Activated T-cell treated with anti-CD3 and anti-CD28 coated beads, Interleukin-2, amount 50 U/mL, for 24 hours (primary cell): ENCODE measurements around the gene CLIP4.
A peak's percentile ranks its signal among the peaks of the same experiment; 100 is the strongest.

Experiments used
- DNase-seq: peaks from one replicate; pipeline ENCODE4 v3.0.0-alpha.2; 2020
- H3K27ac Mint-ChIP-seq: 2 replicates; pipeline ENCODE4 v1.8.0; 2020; ENCODE audit warnings: mild to moderate bottlenecking, mixed read lengths
- H3K27me3 Mint-ChIP-seq: 2 replicates; pipeline ENCODE4 v1.8.0; 2020; ENCODE audit warnings: mixed read lengths
- H3K36me3 Mint-ChIP-seq: 2 replicates; pipeline ENCODE4 v1.8.0; 2020; ENCODE audit warnings: low read depth, mixed read lengths
- H3K4me1 Mint-ChIP-seq: 2 replicates; pipeline ENCODE4 v1.8.0; 2020; ENCODE audit warnings: low read depth, mixed read lengths
- H3K4me3 Mint-ChIP-seq: 2 replicates; pipeline ENCODE4 v1.8.0; 2020; ENCODE audit warnings: mild to moderate bottlenecking, moderate library complexity, mixed read lengths
- H3K9me3 Mint-ChIP-seq: 2 replicates; pipeline ENCODE4 v1.8.0; 2020; ENCODE audit warnings: mixed read lengths

The CLIP4 gene, protein sequence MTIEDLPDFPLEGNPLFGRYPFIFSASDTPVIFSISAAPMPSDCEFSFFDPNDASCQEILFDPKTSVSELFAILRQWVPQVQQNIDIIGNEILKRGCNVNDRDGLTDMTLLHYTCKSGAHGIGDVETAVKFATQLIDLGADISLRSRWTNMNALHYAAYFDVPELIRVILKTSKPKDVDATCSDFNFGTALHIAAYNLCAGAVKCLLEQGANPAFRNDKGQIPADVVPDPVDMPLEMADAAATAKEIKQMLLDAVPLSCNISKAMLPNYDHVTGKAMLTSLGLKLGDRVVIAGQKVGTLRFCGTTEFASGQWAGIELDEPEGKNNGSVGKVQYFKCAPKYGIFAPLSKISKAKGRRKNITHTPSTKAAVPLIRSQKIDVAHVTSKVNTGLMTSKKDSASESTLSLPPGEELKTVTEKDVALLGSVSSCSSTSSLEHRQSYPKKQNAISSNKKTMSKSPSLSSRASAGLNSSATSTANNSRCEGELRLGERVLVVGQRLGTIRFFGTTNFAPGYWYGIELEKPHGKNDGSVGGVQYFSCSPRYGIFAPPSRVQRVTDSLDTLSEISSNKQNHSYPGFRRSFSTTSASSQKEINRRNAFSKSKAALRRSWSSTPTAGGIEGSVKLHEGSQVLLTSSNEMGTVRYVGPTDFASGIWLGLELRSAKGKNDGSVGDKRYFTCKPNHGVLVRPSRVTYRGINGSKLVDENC

DNA sequence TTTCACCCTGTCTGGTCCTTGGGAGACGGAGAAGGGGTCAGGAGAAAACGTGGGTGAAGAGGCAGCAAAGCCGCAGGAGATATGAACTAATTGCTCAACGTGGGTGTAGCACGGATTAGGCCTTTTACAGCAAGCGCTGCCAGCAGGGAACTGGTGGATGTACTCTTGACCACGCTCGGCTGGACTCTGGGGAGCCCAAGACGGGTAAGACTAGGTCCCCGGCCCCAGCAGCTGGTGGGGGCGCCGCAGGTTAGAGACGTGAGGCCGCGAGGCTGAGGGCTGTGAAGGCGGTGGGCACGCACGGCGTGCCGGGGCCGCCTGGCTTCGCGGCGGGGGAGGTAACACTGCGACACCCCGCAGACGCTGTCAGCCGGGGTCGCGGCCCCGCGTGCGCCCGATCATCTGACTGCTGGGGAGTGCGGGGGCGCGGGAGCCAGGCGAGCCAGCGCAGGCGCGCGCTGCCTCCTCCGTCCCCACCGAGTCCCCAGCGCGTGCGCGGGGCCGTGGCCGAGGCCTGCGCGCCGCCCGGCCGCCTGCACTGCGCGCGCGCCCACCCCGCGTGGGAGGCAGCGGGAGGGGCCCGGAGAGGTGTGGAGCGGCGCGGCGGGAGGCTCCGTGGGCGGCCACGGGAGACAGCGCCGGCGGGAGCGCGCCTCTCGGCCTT, at the start of gene CLIP4:
Gene CLIP4 (plus strand): TSS at position 470 of the 664 bp plus-strand sequence. CDS start 5,974 bp downstream, outside the sequence.
- H3K27me3 Mint-ChIP-seq: no peaks in the 10 kb centered on the region
- H3K4me1 Mint-ChIP-seq: peaks cover 56% of the 10 kb centered on the region

DNA sequence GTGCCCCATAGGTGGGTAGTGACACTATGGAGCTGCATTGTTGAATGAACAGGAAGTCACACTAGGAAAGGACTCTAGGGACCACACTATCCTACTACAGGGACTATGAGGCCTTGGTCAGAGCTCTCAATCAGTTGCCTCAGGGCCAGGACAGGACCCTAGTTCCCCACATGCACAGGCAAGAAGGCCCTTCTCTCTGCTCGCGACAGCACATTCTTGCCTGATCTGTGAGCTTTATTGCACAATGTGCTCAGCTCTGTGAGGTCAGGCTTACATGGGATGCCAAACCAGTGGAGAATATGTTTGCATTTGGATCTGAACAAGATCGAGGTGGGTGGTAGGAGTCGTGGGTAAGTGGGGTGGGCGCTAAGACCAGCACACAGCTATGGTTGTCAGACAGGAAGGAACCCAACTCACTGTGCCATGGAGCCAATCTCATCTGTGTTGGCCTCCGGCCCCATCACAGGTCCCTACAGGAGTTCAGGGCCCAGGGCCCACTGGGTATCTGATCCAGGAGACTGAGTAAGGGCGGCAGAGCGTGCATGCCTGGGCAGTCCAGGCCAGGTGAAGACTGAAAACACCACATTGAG, 48.8 kb upstream of the CLIP4 start:
- H3K27ac Mint-ChIP-seq: no peak overlapping the region
- no peaks in the 10 kb centered on the region for H3K27me3 Mint-ChIP-seq
- H3K4me3 Mint-ChIP-seq: no peak overlapping the region
- no peaks in the 10 kb centered on the region for H3K4me1 Mint-ChIP-seq
- no peak for DNase-seq
- H3K9me3 Mint-ChIP-seq: no peaks in the 10 kb centered on the region
- no peaks in the 10 kb centered on the region for H3K36me3 Mint-ChIP-seq

More for the DNA sequence above, at the start of gene CLIP4:
- Mint-ChIP-seq H3K27ac (peak within 1 kb of the TSS; percentile 94), H3K36me3 (peaks cover 18% of the 10 kb centered on the region), H3K4me3 (peak within 1 kb of the TSS; percentile 87), H3K9me3 (no peaks in the 10 kb centered on the region)
- DNase-seq: peak; percentile 84

DNA sequence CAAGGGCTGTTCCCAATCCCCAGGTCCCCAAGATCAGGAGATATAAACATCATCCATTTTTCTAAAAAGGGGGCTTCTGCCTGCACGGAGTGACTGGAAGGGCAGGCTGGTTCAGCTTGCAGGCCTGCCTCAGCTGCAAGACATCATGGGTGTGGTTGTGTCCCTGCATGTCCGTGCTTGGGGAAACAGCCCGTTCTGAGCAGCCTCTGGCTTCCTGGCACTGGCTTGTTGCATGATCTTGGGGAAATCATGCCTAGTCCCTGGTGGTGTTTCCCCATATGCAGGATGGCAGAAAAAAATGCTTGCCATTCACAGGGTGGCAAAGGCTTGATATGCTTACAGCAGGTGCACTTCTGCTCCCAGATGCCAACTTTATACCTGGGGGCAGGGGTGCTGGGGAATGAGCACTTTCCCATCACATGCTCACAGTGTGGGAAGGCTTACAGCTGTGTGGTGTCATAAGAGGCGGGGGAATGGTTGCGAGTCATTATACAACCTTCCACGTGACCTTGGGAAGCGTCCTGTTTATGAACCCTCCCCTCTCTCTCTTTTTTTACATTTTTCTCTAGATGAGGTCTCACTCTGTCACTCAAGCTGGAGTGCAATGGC, 48.1 kb upstream of the CLIP4 start:
- H3K4me1 Mint-ChIP-seq: no peaks in the 10 kb centered on the region
- DNase-seq: no peak
- H3K36me3 Mint-ChIP-seq: no peaks in the 10 kb centered on the region
- H3K27me3 Mint-ChIP-seq: no peaks in the 10 kb centered on the region
- no peak overlapping the region for H3K27ac Mint-ChIP-seq
- no peaks in the 10 kb centered on the region for H3K9me3 Mint-ChIP-seq
- H3K4me3 Mint-ChIP-seq: no peak overlapping the region

DNA sequence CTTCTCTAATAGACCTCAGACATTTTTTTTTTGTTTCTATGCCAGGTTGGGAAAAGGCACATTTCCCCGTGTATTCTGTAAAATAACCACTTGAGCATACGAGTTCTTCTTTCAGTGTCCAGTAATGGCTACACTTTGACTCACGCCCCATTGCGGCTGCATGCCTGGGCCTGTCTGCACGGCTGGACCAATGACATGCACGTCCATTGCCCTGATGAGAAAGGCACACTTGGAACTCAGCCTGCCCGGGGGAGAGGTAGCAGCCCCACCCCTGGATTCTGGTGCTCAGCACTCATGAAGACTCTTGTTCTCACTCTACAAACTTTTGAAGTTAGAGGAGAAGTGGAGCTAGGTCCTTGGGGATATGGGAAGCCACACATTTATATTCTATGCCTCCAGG, 46.7 kb upstream of the CLIP4 start:
- Mint-ChIP-seq H3K27ac (no peak overlapping the region), H3K4me3 (no peak overlapping the region), H3K36me3 (no peaks in the 10 kb centered on the region), H3K27me3 (no peaks in the 10 kb centered on the region), H3K9me3 (no peaks in the 10 kb centered on the region), H3K4me1 (no peaks in the 10 kb centered on the region)
- no peak for DNase-seq

DNA sequence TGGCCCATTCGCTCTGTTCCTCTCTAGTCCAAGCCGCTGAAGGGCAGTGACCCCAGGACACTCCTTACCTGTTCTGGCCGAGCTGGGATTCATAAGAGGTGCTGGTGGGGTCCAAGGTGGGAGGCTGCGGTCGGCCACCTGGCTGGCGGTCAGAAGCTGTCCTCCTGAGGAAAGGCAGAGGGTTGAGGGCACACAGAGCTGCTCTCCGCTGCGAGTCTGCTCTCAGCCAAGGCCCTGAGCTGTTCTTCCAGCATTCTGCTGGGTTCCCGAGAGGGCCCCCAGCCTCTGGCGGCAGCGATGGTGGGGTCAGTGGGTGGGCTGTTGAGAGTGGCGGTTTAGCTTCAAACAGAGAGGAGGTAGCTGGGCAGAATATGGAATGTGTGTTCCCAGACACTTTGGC, 44.7 kb upstream of the CLIP4 start:
- H3K4me1 Mint-ChIP-seq: no peaks in the 10 kb centered on the region
- H3K36me3 Mint-ChIP-seq: no peaks in the 10 kb centered on the region
- no peaks in the 10 kb centered on the region for H3K9me3 Mint-ChIP-seq
- no peak overlapping the region for H3K4me3 Mint-ChIP-seq
- H3K27me3 Mint-ChIP-seq: no peaks in the 10 kb centered on the region
- no peak for DNase-seq
- H3K27ac Mint-ChIP-seq: no peak overlapping the region

DNA sequence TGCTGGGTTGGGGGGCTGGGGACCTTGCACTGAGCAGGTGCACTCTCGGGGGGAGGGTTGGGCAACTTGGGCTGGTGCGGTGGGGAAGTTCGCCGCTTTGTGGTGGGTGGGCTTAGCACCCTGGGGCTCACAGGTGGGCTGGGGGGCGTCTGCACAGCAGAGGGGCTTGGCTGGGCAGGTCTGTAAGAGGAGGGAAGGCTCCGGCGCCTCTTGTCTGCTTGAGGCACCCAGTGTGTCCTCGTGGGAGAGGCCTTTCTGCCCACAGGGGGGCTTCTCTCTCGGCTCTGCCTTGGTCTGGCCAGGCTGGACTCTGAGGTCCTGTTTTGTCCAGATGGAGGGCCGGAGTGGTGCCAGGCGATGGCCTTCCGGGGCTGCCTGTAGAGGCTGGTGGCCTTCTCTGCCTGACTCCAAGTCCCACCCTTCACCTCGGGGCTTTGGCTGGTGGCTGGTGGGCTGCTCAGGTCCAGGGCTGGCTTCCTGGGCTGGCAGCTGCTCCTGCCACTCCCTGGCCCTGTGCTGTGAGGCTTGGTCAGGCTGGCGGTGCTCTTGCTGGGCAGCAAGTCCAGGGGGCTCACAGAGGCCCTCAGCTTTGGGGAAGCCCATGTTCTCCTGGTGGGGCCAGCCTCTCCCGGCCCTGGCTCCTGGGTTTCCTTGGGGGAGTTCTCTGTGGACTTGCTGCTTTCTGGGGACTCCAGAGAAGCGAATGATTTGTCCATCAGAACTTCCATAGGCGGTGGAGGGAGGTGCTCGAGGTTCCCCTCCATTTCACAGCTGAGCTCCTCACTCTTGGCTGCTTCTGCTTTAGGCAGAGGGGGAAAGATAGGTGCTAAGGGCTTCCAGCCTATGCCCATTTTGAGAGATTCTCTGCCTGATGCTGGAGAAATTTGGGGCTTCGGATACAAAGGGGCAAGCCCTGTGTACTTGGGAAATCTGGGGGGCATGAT, 43.9 kb upstream of the CLIP4 start:
- no peaks in the 10 kb centered on the region for H3K36me3 Mint-ChIP-seq
- H3K4me1 Mint-ChIP-seq: no peaks in the 10 kb centered on the region
- no peaks in the 10 kb centered on the region for H3K9me3 Mint-ChIP-seq
- no peak for DNase-seq
- H3K4me3 Mint-ChIP-seq: no peak overlapping the region
- no peaks in the 10 kb centered on the region for H3K27me3 Mint-ChIP-seq
- no peak overlapping the region for H3K27ac Mint-ChIP-seq

DNA sequence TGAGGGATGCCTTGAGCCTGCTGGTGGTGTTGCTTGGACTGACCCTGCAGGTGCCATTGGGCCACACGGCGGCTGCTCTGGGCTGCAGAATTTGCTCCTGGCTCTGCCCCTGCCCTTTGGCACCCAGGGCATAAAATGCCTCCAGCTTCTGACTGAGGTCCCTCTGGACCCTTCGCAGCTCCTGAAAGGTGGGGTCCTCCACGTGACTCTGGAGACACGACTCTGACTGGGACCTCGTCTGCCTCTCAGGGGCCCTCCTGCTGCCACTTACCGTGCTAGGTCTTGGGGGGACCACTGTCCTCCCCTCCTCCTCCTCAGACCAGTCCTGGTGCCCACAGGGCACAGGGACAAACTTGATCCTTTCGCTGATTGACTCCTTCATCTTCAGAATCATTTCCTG, 43.0 kb upstream of the CLIP4 start:
- H3K27me3 Mint-ChIP-seq: no peaks in the 10 kb centered on the region
- H3K27ac Mint-ChIP-seq: no peak overlapping the region
- H3K9me3 Mint-ChIP-seq: no peaks in the 10 kb centered on the region
- H3K4me3 Mint-ChIP-seq: no peak overlapping the region
- no peak for DNase-seq
- H3K36me3 Mint-ChIP-seq: no peaks in the 10 kb centered on the region
- no peaks in the 10 kb centered on the region for H3K4me1 Mint-ChIP-seq

DNA sequence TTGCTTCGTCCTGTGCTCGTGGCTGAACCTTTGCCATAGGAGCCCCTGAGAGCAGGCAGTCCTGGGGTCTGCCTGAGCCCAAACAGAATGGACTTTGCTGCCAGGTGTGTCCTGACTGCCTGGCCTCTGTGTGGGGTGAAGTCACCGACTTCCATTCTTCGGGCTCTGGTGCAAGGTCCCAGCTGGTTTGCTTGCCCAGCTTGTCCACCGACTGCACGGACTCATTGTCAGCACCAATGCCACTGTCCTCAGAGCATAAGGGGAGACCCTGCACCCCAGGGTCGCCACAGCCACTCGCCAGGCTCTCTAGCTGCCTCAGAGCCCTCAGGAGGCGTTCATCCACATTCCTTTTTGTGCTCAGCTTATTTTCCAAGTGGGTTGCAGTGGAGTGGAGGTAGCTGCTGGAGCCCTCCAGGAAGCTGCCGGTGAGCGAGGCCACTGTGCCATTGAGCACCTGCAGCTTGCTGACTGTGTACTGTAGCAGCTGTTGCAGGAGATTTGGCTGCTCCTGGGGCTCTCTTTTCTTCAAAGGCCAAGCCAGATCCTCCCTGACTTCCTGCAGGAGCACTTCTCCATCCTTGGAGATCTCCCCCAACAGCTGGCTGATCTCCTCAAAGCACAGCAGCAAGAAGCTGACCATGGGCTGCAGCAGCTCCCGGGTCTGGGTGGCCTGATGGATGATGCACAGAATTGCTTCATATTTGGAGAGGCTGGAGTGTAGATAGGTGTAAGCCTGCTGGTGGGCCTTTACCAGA, 42.1 kb upstream of the CLIP4 start:
- Mint-ChIP-seq H3K36me3 (no peaks in the 10 kb centered on the region), H3K27ac (no peak overlapping the region), H3K9me3 (no peaks in the 10 kb centered on the region), H3K27me3 (no peaks in the 10 kb centered on the region), H3K4me3 (no peak overlapping the region), H3K4me1 (no peaks in the 10 kb centered on the region)
- no peak for DNase-seq

DNA sequence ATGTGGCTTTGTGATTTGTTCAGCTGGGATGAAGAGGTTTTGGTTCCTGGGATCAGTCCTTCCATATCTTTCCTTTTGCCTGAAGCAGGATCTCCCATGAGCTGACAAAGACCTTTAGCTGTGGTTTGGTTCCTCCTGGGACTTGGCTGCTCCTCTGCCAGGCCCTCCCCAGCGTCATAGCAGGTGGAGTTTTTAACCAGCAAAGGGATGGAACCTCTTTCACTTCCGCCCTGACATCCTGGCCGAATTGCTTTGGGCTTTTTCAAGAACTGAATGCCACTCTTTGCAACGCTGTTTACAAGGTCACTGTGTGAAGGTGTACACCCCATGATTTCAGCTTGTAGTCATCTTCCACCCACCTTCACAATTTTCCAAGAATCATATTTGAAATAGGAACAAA, 41.3 kb upstream of the CLIP4 start:
- Mint-ChIP-seq H3K36me3 (no peaks in the 10 kb centered on the region), H3K4me1 (no peaks in the 10 kb centered on the region), H3K9me3 (no peaks in the 10 kb centered on the region), H3K27ac (no peak overlapping the region), H3K27me3 (no peaks in the 10 kb centered on the region), H3K4me3 (no peak overlapping the region)
- no peak for DNase-seq

DNA sequence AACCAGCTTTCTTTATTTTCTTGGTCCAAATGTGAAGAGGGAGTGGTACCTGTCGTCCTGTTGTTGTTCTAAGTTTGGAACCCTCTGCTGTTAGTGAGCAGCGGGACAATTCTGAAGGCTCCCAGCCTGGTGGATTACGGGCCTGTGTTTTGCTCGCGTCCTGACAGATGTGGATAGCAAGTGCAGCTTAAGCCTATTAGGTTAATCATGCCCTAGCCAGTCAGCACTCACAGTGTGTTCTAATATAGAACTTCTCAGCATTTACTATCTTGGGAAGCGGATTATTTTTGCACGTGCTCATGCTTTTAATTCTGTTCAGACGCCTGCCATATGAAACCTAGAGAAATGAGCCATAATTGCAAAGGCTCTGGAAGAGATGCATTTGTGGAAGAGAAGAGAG, 40.8 kb upstream of the CLIP4 start, which contains the start of gene PCARE:
Gene PCARE (minus strand): TSS at position 113 of the 400 bp plus-strand sequence. CDS start 262 bp downstream, outside the sequence.
- no peaks in the 10 kb centered on the region for H3K9me3 Mint-ChIP-seq
- DNase-seq: no peak
- H3K4me1 Mint-ChIP-seq: no peaks in the 10 kb centered on the region
- H3K27ac Mint-ChIP-seq: no peak within 1 kb of the TSS
- H3K4me3 Mint-ChIP-seq: no peak within 1 kb of the TSS
- no peaks in the 10 kb centered on the region for H3K27me3 Mint-ChIP-seq
- H3K36me3 Mint-ChIP-seq: no peaks in the 10 kb centered on the region

DNA sequence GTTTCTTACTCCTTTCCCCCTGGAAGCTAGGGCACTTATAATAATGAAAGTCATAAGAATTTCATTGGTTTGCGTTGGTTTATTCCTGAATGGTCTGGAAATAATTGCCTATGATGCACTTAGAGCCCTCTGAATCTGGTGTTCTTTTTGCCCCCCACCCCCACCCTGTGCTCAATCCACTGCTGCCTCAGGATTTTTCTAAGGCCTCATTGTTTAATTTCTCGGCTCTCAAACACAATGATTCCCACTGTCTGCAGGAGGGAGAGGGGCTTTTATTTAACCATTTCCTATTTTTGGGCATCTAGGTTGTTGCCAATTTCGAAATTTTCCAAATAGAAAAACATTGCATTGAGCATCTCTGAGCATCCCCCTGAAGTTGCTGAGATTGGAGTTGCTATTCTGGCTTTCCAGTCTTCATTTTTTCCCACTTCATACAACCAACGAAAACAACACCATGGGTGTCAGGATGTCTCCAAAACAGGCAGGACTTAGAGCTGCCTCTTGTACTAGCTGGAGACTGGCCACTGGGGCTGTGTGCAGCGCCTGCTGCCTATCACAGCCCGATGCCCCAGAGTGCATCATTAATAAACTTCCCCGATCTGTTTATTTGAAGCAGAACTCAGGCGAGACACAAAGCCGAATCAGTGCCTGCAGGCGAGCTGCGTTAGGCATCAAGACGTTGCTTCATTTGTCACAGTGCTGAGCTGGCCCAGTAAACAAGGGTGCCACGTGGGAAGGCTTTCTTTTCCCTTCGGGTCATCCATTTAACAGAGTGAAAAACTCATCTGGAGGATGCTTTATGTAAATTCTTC, 39.1 kb upstream of the CLIP4 start:
- Mint-ChIP-seq H3K4me1 (no peaks in the 10 kb centered on the region), H3K4me3 (no peak overlapping the region), H3K27ac (no peak overlapping the region), H3K9me3 (peaks cover 2% of the 10 kb centered on the region), H3K36me3 (no peaks in the 10 kb centered on the region), H3K27me3 (no peaks in the 10 kb centered on the region)
- DNase-seq: no peak

DNA sequence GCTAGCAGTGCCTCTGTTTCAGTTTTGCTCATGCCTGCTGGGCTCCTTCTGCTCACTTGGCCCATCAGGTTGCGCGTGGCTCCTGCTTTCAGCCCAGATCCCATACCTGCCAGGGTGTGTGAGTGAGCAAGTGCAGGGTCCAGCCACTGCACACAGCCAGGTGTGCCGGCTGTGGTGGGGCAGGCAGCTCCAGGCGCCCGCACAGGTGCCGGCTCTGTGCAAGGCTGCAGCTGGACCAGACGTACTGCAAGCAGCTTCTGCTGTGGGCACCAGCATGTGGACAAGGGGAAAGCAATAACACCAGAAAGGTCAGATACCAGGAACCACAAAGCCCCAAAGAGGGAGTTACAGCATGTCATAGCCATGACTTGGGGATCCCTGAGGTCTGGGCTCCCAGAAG, 35.3 kb upstream of the CLIP4 start:
- H3K36me3 Mint-ChIP-seq: no peaks in the 10 kb centered on the region
- peaks cover 2% of the 10 kb centered on the region for H3K9me3 Mint-ChIP-seq
- H3K27me3 Mint-ChIP-seq: no peaks in the 10 kb centered on the region
- no peak overlapping the region for H3K4me3 Mint-ChIP-seq
- no peak for DNase-seq
- no peak overlapping the region for H3K27ac Mint-ChIP-seq
- H3K4me1 Mint-ChIP-seq: no peaks in the 10 kb centered on the region
